HG03378 (cell line): ENCODE measurements around the gene CD70.
A peak's percentile ranks its signal among the peaks of the same experiment; 100 is the strongest.
"Not testable (repeated sequence)": the region's sequence is repeated elsewhere in the genome, so short reads cannot be mapped to it uniquely, and the experiment has no call there.

Experiments
- ATAC-seq: cut with Tn5 transposase; IDR thresholded peaks from one replicate; pipeline ENCODE4 v1.9.1; 2021; ENCODE audit warnings: mild to moderate bottlenecking, moderate library complexity; ENCODE audit not compliant: unreplicated experiment

The CD70 gene, protein sequence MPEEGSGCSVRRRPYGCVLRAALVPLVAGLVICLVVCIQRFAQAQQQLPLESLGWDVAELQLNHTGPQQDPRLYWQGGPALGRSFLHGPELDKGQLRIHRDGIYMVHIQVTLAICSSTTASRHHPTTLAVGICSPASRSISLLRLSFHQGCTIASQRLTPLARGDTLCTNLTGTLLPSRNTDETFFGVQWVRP

GRCh38 chr19:6590827-6591319 is at the start of gene CD70:
Gene CD70, minus strand, starts transcription at chr19:6591150. Its CDS starts 148 bp downstream, at chr19:6591002.
- peak; percentile 41 for ATAC-seq

DNA sequence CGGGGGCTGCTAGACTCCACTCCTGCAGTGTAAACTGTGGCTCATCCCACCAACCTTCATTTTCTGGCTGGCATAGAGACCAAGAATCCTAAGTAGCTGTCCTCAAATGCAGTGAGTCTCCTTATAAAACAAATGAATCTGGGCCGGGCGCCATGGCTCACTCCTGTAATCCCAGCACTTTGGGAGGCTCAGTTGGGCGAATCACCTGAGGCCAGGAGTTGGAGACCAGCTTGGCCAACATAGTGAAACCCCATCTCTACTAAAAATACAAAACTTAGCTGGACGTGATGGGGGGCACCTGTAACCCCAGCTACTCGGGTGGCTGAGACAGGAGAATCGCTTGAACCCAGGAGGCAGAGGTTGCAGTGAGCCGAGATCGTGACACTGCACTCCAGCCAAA is 49.4 kb upstream of the CD70 start:
- not testable (repeated sequence) for ATAC-seq

- ATAC-seq = no peak
Observed at GRCh38 chr19:6639439-6639838, 48.5 kb upstream of the CD70 start.

DNA sequence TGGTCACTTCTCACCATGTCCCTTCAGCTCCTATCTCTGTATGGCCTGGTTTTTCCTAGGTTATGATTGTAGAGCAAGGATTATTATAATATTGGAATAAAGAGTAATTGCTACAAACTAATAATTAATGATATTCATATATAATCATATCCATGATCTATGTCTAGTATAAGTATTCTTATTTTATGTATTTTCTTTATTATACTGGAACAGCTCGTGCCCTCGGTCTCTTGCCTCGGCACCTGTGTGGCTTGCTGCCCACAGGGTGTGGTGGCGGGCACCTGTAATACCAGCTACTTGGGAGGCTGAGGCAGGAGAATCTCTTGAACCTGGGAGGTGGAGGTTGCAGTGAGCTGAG is 42.5 kb upstream of the CD70 start:
- not testable (repeated sequence) for ATAC-seq

GRCh38 chr19:6632747-6633455 is 42.0 kb upstream of the CD70 start:
- not testable (repeated sequence) for ATAC-seq

GRCh38 chr19:6632002-6632621 is 41.2 kb upstream of the CD70 start:
- ATAC-seq = peak; percentile 53

DNA sequence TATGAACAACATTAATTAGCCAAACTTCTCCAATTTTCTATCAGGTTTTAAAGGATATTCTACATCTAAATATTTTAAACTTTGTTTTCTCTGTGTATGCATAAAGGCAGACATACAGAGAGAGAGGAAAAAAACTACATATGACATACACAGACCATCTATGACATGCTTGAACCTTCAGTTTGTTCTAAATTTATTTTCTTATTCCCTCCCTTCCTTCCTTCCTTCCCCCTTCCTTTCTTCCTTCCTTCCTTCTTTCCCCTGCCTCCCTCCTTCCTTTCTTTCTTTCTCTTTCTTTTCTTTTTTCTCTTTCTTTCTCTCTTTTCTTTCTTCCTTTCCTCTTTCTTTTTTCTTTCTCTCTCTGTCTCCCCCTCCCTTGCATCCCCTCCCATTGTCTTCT is 35.8 kb upstream of the CD70 start:
- ATAC-seq = no peak

DNA sequence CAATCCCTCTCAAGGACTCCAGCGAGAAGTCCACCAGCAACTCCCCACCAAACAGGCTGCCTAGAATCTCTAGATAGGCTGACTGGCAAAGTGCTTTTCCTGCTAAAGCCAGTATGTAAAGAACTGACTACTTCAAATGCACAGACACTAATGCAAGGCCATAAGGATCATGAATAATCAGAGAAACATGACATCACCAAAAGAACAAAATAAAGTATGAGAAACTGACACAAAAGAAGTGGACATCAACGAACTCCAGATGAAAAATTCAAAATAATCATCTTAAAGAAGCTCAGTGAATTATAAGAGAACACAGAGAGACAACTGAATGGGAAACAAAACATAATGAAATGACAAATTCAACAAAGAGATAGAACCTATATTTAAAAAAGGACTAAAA is 26.4 kb upstream of the CD70 start:
- no peak for ATAC-seq

DNA sequence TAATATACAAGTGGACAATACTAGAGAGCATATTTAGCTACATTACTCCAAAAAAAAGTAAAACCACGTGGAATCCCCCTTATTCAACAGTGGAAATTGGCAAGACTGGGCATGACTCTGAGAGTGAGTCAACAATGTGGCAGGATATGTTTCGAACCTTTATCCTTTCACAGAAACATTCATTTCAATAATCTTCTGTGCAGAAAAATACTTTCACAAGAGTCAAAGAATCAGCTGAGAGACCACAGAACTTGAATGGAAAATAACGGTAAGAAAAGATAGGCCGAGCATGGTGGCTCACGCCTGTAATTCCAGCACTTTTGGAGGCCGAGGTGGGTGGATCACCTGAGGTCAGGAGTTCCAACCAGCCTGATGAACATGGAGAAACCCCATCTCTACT is 25.1 kb upstream of the CD70 start:
- ATAC-seq = no peak

DNA sequence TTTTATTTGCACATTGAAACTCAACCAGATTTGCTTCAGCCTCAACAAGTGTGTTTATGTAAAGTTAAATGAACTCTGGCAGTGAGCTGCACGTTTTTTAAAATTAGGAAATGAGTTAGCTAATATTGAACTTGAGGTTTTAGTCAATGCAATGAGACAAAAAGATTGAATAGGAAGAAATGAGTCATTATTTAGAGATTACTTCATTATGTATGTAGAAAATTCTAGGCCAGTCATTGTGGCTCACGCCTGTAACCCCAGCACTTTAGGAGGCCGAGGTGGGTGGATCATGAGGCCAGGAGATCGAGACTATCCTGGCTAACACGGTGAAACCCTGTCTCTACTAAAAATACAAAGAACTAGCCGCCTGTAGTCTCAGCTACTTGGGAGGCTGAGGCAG is 22.8 kb upstream of the CD70 start:
- ATAC-seq = no peak

DNA sequence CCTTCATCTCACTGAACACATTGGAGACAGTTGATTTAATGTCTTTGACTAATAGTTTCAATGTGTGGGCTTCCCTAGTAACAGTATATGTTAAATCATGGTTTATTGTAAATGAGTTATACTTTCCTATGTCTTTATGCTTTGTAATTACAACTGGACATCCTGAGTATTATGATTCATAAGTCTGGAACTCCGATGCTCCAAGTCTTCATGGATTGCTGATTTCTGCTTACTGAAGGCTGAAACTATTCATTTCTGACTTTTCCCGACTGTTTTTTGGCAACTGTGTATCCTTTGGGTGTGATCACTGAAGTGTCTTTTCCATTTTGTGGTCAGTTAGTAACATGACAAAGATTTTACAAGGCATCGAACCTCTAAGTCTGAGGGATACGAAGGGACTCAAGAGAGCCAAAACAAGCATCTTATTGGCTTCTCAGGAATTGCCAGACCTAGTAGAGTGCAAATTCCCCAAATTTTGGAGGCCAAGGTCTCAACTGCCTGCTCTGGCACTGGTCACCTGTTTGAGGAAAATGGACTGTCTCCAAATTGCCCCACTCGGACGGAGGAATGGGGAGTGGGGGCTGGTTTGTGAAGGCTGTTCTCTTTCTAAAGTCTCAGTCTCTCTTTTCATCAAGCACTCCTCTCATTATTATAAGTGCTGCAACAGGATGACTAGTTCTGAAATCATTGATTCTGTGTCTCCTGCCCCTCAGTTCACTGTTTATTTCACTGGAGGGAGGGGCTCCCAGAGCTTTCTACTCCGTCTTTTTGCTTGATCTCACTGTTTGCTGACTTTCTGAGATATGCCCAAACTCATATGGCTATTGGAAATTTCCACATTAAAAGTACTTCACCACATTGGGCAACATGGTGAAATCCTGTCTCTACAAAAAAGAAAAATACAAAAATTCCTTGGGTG is 20.2 kb upstream of the CD70 start:
- ATAC-seq = no peak

GRCh38 chr19:6608940-6609339 is 18.0 kb upstream of the CD70 start:
- no peak for ATAC-seq

DNA sequence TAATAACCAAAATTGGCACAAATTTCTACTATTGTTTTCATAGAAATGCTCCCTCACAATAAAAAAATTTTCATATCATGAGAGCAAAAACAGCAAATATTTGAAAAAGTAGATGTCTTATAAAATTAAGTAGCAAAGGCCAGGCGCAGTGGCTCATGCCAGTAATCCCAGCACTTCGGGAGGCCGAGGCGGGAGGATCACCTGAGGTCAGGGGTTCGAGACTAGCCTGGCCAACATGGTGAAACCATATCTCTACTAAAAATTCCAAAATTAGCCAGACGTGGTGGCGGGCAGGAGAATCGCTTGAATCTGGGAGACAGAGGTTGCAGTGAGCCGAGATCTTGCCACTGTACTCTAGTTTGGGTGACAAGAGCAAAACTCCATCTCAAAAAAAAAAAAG is 17.2 kb upstream of the CD70 start:
- ATAC-seq = not testable (repeated sequence)

DNA sequence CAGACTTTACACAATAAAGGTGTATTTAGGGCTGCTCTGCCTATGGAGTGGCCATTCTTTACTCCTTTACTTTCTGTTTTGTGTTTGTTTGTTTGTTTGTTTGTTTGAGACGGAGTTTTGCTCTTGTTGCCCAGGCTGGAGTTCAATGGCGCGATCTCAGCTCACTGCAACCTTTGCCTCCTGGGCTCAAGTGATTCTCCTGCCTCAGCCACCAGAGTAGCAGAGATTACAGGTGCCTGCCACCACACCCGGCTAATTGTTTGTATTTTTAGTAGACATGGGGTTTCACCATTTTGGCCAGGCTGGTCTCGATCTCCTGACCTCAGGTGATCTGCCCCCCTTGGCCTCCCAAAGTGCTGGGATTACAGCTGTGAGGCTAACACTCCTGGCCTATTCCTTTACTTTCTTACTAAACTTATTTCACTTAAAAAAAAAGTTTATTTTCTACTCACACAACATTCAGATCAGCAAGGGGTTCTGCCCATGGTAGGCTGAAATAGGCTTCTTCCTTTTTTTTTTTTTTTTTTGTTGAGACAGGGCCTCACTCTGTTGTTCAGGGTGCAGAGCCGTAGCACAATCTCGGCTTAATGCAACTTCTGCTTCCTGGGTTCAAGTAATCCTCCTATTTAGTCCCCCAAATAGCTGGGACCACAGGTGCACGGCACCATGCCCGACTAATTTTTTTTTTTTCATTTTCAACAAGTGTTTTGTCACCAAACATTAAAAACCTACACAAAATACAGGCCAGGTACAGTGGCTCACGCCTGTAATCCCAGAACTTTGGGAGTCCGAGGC is 15.5 kb upstream of the CD70 start:
- not testable (repeated sequence) for ATAC-seq

DNA sequence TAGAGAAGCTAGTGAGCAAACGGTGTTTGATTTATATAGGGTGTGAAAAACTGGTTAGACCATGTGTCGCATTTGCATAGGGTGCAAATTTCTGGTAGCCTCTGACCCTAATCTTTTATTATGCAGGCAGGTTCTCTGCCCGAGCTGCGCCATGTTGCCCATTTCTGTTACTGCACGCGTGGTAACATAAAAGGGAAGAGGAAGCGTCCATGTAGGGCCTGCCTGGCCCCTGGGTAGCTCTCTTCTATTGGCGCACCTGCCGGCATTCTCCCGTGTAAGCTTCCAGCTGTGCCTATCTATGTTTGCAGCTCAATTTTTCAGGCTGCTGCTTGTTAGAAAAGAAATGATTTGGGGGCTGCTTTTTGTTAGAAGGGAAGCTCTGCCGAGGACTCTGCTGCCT is 14.0 kb upstream of the CD70 start:
- ATAC-seq = no peak

DNA sequence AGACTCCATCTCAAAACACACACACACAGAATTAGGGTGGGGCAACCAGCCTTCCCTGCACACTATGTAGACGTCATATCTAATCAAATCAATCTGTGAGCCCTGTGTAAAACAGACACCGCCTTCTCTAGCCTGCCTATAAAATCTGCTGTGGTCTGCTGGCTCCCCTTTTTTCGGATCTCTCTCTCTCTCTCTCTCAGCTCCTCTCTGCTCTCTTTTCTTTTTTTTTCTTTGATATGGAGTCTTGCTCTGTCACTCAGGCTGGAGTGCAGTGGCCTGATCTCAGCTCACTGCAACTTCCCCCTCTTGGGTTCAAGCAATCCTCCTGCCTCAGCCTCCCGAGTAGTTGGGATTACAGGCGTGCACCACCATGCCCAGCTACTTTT is 11.8 kb upstream of the CD70 start:
- ATAC-seq = no peak

DNA sequence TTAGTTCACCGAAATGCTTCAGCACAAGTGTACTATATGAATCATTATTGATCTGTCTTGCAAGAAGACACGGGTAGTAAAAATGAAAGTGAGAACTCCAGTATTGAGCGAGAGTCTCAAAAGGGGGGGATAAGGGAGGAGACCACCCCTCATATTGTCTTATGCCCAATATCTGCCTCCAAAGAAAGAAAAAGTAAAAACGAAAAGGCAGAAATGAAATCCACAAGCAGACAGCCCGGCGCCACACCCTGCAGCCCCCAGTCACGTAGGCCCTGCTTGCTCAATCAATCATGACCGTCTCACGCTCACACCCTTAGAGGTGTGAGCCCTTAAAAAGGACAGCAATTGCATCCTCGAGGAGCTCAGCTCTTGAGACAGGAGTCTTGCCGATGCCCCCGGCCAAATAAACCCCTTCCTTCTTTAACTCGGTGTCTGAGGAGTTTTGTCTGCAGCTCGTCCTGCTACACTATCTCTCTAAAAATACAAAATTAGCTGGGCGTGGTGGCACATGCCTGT is 10.6 kb upstream of the CD70 start:
- ATAC-seq = peak; percentile 61

DNA sequence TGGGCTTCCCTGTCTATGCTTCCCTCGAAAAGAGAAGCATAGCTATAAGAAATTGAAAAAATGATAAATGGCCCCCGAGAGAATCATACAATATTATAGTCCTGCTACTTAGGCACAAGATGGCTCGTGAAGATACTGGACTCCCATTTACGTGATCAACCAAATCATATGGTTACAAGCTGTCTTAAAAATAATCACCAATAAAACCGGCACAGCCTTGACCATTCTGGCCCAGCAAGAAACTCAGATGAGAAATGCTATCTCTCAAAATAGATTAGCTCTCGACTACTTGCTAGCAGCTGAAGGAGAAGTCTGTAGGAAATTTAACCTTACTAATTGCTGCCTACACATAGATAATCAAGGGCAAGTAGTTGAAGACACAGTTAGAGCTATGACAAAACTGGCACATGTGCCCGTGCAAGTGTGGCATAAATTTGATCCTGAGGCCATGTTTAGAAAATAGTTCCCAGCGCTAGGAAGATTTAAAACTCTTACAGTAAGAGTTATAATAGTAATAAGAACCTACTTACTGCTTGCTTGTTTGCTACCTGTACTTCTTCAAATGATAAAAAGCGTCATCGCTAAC is 10.1 kb upstream of the CD70 start:
- not testable (repeated sequence) for ATAC-seq

GRCh38 chr19:6599866-6600454 is 9.0 kb upstream of the CD70 start:
- no peak for ATAC-seq
